Measurements from ENCODE around the gene PLCB1.

The PLCB1 gene

DNA sequence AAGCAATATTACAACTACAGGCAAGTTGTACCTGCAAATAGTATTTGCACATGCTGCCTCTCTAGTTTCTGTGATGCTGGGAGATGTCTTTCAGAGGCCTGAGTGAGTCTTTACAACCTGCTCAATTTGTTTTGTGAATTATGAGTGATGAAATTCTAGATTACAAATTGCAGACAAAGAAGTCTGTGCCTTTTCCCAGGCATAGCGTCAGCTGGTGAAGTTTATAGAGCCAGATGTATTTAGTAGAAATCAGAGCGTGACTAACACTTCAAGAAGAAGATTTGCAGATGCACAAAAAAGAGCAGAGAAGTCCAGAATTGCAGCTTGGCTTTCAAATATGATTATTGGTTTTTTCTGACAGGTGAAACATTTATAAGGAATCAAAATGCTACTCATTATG lies 289.9 kb downstream of the PLCB1 start:
- H3K4me3 ChIP-seq (ENCODE audit: control insufficient read depth, low read depth, low read length) = no peak overlapping the region
- DNase-seq (ENCODE audit: low read depth) = no peak
- TF ChIP-seq CTCF (conservative IDR thresholded peaks at IDR 0.05; ENCODE audit: control insufficient read depth, insufficient read depth, low read depth, low read length) = no peak

DNA sequence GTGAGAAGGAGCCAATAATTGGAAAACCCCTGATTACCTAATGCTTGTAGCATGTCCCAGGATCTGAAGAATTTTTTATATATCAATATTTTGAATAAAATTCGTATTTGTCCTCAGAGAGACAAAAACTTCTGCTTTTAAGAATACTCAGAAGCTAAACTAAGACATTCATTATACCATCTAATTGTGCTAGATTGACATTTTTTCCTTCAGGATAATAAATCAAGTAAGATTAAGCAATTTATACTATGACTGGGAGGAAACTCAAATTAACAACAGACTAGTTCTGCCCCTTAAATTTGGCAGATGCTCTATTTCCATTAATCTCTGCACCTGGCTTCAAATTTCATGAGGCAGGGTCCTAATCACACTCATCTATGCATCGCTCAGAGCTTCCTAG lies 291.4 kb downstream of the PLCB1 start:
- no peak for TF ChIP-seq CTCF (conservative IDR thresholded peaks at IDR 0.05; ENCODE audit: control insufficient read depth, insufficient read depth, low read depth, low read length)
- no peak overlapping the region for H3K4me3 ChIP-seq (ENCODE audit: control insufficient read depth, low read depth, low read length)
- DNase-seq (ENCODE audit: low read depth) = no peak

- no peak overlapping the region for H3K4me3 ChIP-seq (ENCODE audit: control insufficient read depth, low read depth, low read length)
- peak; percentile 54 for DNase-seq (ENCODE audit: low read depth)
- no peak for TF ChIP-seq CTCF (conservative IDR thresholded peaks at IDR 0.05; ENCODE audit: control insufficient read depth, insufficient read depth, low read depth, low read length)
These were observed 291.9 kb downstream of the PLCB1 start for GRCh38 chr20:8424010-8424409.

DNA sequence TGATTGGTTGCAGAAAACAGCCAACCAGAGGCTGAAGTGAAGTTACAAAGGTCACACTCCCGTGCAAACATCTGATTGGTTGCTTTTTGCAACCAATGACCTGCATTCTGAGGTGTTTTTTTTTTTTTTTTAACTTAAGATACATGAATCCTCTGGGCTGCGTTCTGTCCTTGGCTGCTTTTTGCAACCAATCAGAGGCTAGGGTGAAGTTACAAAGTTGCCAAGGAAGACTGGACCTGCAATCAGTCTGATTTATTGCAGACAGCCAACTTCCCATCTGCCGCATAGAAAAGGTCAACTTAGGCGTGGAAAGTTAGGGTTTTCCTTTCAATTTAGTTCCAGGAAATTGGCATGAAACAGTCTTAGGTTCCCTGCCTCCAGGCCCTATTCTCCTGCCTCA lies 292.9 kb downstream of the PLCB1 start:
- no peak for TF ChIP-seq CTCF (conservative IDR thresholded peaks at IDR 0.05; ENCODE audit: control insufficient read depth, insufficient read depth, low read depth, low read length)
- DNase-seq (ENCODE audit: low read depth) = no peak
- H3K4me3 ChIP-seq (ENCODE audit: control insufficient read depth, low read depth, low read length) = no peak overlapping the region

DNA sequence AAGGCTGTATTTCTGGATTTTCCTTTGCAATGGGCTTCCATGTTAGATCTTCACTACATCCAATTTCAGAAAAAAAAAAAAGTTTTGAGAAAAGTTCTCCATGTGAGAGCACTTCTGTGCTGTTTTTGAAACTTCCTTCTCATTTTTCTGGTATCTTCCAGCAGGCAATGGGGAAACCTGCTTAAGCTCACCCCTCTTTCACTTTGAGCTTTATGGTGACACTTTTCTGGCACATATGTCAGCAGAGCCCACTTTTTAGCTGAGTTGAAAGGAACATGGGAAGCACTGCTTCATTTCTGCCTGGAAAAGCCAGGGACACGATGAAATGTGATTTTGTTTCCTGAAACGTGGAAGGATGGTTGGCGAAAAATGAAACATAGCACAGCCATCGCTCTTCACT lies 293.7 kb downstream of the PLCB1 start:
- H3K4me3 ChIP-seq (ENCODE audit: control insufficient read depth, low read depth, low read length) = no peak overlapping the region
- no peak for DNase-seq (ENCODE audit: low read depth)
- no peak for TF ChIP-seq CTCF (conservative IDR thresholded peaks at IDR 0.05; ENCODE audit: control insufficient read depth, insufficient read depth, low read depth, low read length)

- DNase-seq (ENCODE audit: low read depth) = no peak
- no peak for TF ChIP-seq CTCF (conservative IDR thresholded peaks at IDR 0.05; ENCODE audit: control insufficient read depth, insufficient read depth, low read depth, low read length)
These were observed 295.5 kb downstream of the PLCB1 start for GRCh38 chr20:8427419-8428040.

GRCh38 chr20:8428988-8429387 lies 296.9 kb downstream of the PLCB1 start:
- DNase-seq (ENCODE audit: low read depth) = no peak
- H3K4me3 ChIP-seq (ENCODE audit: control insufficient read depth, low read depth, low read length) = no peak overlapping the region
- no peak for TF ChIP-seq CTCF (conservative IDR thresholded peaks at IDR 0.05; ENCODE audit: control insufficient read depth, insufficient read depth, low read depth, low read length)

More at GRCh38 chr20:8427419-8428040, 295.5 kb downstream of the PLCB1 start:
- H3K4me3 ChIP-seq (ENCODE audit: control insufficient read depth, low read depth, low read length) = no peak overlapping the region

Data from fibroblast of mammary gland (primary cell).